K562 (cell line): ENCODE measurements around the gene ATF4. TPM values are rescaled to one million over a fixed set of nuclear protein-coding genes. Genes with fewer than 3 reads are reported as not detected.
A peak's percentile ranks its signal among the peaks of the same experiment; 100 is the strongest.
"Not testable (repeated sequence)": the region's sequence is repeated elsewhere in the genome, so short reads cannot be mapped to it uniquely, and the experiment has no call there.

Experiments
- ATAC-seq: fragments of 200-7000 bp; cut with Tn5 transposase; 3 replicates; pipeline ENCODE4 v1.9.1; 2020; ENCODE audit warnings: moderate library complexity
- BruUV-seq: library from RNA; stranded (reverse); fragments of 400-500 nt; replicated peaks from 2 replicates; lab custom pipeline; 2021; lab: Mats Ljungman, UMichigan
- CTCF ChIA-PET: fragments of 300-600 bp; formaldehyde crosslinking; extraction: SDS; loops from one replicate; lab custom pipeline; 2021; ENCODE audit warnings: low intra/inter-chr PET ratio; lab: Yijun Ruan, JAX
- POLR2A ChIA-PET: fragments of 300-600, 350-650 bp; sonication (Branson Sonifier 250); formaldehyde crosslinking; extraction: SDS; loops from one replicate; lab custom pipeline; 2021; ENCODE audit warnings: antibody characterized with exemption, inconsistent platforms; lab: Yijun Ruan, JAX
- DNase-seq, 4 experiments: peaks; one replicate each; pipeline versions ENCODE4 v3.0.0 to v3.0.0-alpha.2; 2011 to 2018; ENCODE audit warnings: low spot score in 3 of 4, mixed read lengths in 3 of 4; ENCODE audit errors: extremely low read depth in 1 of 4
- FAIRE-seq: peaks from 2 replicates; lab custom pipeline; 2011; peaks lifted over from hg19 to GRCh38; lab: Jason Lieb, UNC
- H2AFZ ChIP-seq: 2 replicates; pipeline ENCODE4 v1.6.0; 2011; ENCODE audit warnings: low read depth, low read length, control low read depth, inconsistent platforms
- H3K27ac ChIP-seq: fragments of 200-600 bp; 3 replicates; pipeline ENCODE4 v1.8.0; 2011; ENCODE audit warnings: low read depth, mild to moderate bottlenecking, control low read depth, inconsistent platforms, low read length, moderate library complexity, mixed read lengths; ENCODE audit errors: extremely low read depth
- H3K27me3 ChIP-seq, 2 experiments: fragments of 300-600 bp in 1 of 2; 2 replicates in 1 of 2; 3 replicates in 1 of 2; pipeline versions ENCODE4 v1.6.0 to v1.8.0; 2011; ENCODE audit warnings: inconsistent platforms in 2 of 2, low read length in 2 of 2, mild to moderate bottlenecking in 1 of 2, mixed read lengths in 1 of 2, moderate library complexity in 1 of 2; ENCODE audit not compliant: control insufficient read depth in 2 of 2, insufficient read depth in 2 of 2
- H3K36me3 ChIP-seq: fragments of 300-600 bp; 3 replicates; pipeline ENCODE4 v1.8.0; 2011; ENCODE audit warnings: mild to moderate bottlenecking, low read length, inconsistent platforms; ENCODE audit not compliant: control insufficient read depth, insufficient read depth
- H3K4me1 ChIP-seq, 2 experiments: fragments of 200-600 bp in 1 of 2; replicated peaks in 1 of 2; 2 replicates in 1 of 2; 3 replicates in 1 of 2; pipeline versions ENCODE4 v1.5.1 to v1.8.0; 2011; ENCODE audit warnings: inconsistent platforms in 2 of 2, low read length in 2 of 2, mild to moderate bottlenecking in 1 of 2, mixed read lengths in 1 of 2, moderate library complexity in 1 of 2; ENCODE audit not compliant: control insufficient read depth in 2 of 2, insufficient read depth in 2 of 2
- H3K4me2 ChIP-seq: 2 replicates; pipeline ENCODE4 v1.6.1; 2011; ENCODE audit warnings: low read length, control low read depth, inconsistent platforms, mixed read lengths; ENCODE audit not compliant: insufficient read depth
- H3K4me3 ChIP-seq: fragments of 200-600 bp; sonication (generic), shearing (Covaris generic); 2 replicates; pipeline ENCODE4 v1.5.1; 2016; ENCODE audit warnings: control low read depth, inconsistent platforms
- H3K79me2 ChIP-seq: fragments of 200-600 bp; 3 replicates; pipeline ENCODE4 v1.8.0; 2011; ENCODE audit warnings: low read length, inconsistent platforms; ENCODE audit not compliant: control insufficient read depth, insufficient read depth
- H3K9ac ChIP-seq, 2 experiments: 2 replicates each; pipeline versions ENCODE4 v1.6.0 to v1.6.1; 2011; ENCODE audit warnings: low read depth in 2 of 2, low read length in 2 of 2, control low read depth in 1 of 2, inconsistent platforms in 1 of 2, mild to moderate bottlenecking in 1 of 2, mixed read lengths in 1 of 2; ENCODE audit not compliant: insufficient read depth in 1 of 2
- H3K9me1 ChIP-seq: one replicate; pipeline ENCODE4 v1.6.0; 2011; ENCODE audit warnings: inconsistent platforms, mild to moderate bottlenecking, low read length, moderate library complexity; ENCODE audit not compliant: control insufficient read depth, insufficient read depth
- H3K9me3 ChIP-seq: replicated peaks from 2 replicates; pipeline ENCODE4 v1.5.1; 2011; ENCODE audit warnings: low read depth, low read length, inconsistent platforms; ENCODE audit not compliant: control insufficient read depth, insufficient read depth
- H4K20me1 ChIP-seq: replicated peaks from 2 replicates; pipeline ENCODE4 v1.6.1; 2011; ENCODE audit warnings: low read length, inconsistent platforms, mixed read lengths; ENCODE audit not compliant: control insufficient read depth, insufficient read depth
- BDP1 ChIP-seq: IDR thresholded peaks from 3 replicates; pipeline ENCODE4 v1.6.1; 2011; ENCODE audit not compliant: insufficient read length, insufficient read depth
- EZH2 ChIP-seq: IDR thresholded peaks from 2 replicates; pipeline ENCODE4 v1.6.1; 2012; ENCODE audit warnings: low read depth, mild to moderate bottlenecking, inconsistent platforms, low read length, borderline replicate concordance
- FOXK1 ChIP-seq: sonication (generic); formaldehyde crosslinking; IDR thresholded peaks from 2 replicates; pipeline ENCODE4 v1.8.0; 2022; ENCODE audit warnings: missing genetic modification reagents, mild to moderate bottlenecking, borderline replicate concordance
- HCFC1 ChIP-seq: IDR thresholded peaks from 2 replicates; pipeline ENCODE4 v1.6.1; 2012; ENCODE audit warnings: low read depth, low read length, improper control_type of control experiment
- HNRNPL ChIP-seq: fragments of 200-400 bp; formaldehyde crosslinking; IDR thresholded peaks from 2 replicates; pipeline ENCODE4 v1.6.1; 2017; ENCODE audit warnings: low read depth, mild to moderate bottlenecking, low read length
- KAT7 ChIP-seq: sonication (generic); formaldehyde crosslinking; IDR thresholded peaks from 2 replicates; pipeline ENCODE4 v1.8.0; 2022; ENCODE audit warnings: missing genetic modification reagents, mild to moderate bottlenecking, borderline replicate concordance
- NCOR1 ChIP-seq: fragments of 450-650 bp; IDR thresholded peaks from 2 replicates; pipeline ENCODE4 v1.6.1; 2016; ENCODE audit warnings: mild to moderate bottlenecking, moderate library complexity
- ZBTB7A ChIP-seq: IDR thresholded peaks from 2 replicates; pipeline ENCODE4 v1.6.1; 2011; ENCODE audit warnings: low read depth, mild to moderate bottlenecking, low read length, moderate library complexity, borderline replicate concordance; ENCODE audit not compliant: control insufficient read depth
- WGBS: fragments of 100-300 bp; shearing (Covaris generic); methylation state at CpG from one replicate; pipeline ENCODE4 v1.1.6; 2016; ENCODE audit warnings: low coverage, mixed read lengths; ENCODE audit not compliant: insufficient coverage; ENCODE audit errors: missing lambda C conversion rate; 5-methylcytosine and 5-hydroxymethylcytosine counted together
- in situ Hi-C: fragments of 300-500 bp; cut with MboI; formaldehyde crosslinking; loops from 4 replicates; pipeline ENCODE4 v1.15.0; 2018; ENCODE audit warnings: inconsistent platforms, mixed read lengths
- intact Hi-C: fragments of 100-400 bp; cut with micrococcal nuclease; formaldehyde crosslinking; loops from 2 replicates; pipeline ENCODE4 v1.14.2; 2022
- polyA plus RNA-seq, 8 experiments: library from polyadenylated mRNA; depleted of rRNA in 4 of 8; stranded (reverse) in 5 of 8; unstranded in 3 of 8; fragments of >200 nt; fragmentation: Nextera tagmentation in 2 of 8; fragmentation: Illumina TruSeq in 1 of 8; extraction: Ambion mirVana in 2 of 8; extraction: Trizol in 1 of 8; gene quantifications; 2 replicates each; pipeline versions ENCODE4 v1.2.1 to v1.2.3, GENCODE V29; 2011 to 2014; ENCODE audit warnings: inconsistent platforms in 1 of 8, missing spikeins in 1 of 8
- total RNA-seq, 7 experiments: library from RNA; depleted of rRNA in 6 of 7; stranded (reverse); fragments of >200 nt in 6 of 7; fragmentation: Illumina TruSeq in 2 of 7; extraction: Trizol in 2 of 7; gene quantifications; 2 replicates each; pipeline versions ENCODE4 v1.2.1 to v1.2.3, GENCODE V29; 2011 to 2021; ENCODE audit warnings: low replicate concordance in 1 of 7
- TF ChIP-seq, protein P1 (sequence below), 2 experiments: IDR thresholded peaks; 2 replicates each; pipeline ENCODE4 v1.6.1; 2012; ENCODE audit warnings: improper control_type of control experiment in 2 of 2, low read depth in 2 of 2, low read length in 2 of 2, borderline replicate concordance in 1 of 2
- TF ChIP-seq, protein P2 (sequence below): fragments of 250-450 bp; sonication (Bioruptor Pico); IDR thresholded peaks from 2 replicates; pipeline ENCODE4 v1.5.0; 2021

The ATF4 gene
- total and polyA plus RNA-seq, 9 of the 15 experiments (the other 6 are each of a cell fraction or from before 2014, with no cell fraction given): 93.1 to 723 (median 355) TPM

DNA sequence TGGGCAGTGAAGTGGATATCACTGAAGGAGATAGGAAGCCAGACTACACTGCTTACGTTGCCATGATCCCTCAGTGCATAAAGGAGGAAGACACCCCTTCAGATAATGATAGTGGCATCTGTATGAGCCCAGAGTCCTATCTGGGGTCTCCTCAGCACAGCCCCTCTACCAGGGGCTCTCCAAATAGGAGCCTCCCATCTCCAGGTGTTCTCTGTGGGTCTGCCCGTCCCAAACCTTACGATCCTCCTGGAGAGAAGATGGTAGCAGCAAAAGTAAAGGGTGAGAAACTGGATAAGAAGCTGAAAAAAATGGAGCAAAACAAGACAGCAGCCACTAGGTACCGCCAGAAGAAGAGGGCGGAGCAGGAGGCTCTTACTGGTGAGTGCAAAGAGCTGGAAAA is 1.7 kb downstream of the ATF4 start:
- Histone ChIP-seq H3K27ac (peak overlapping the region; percentile 100), H4K20me1 (peaks cover 28% of the 10 kb centered on the region), H3K4me1 (peaks cover 23 to 39% of the 10 kb centered on the region in 2 experiments; a peak in 4 of 5 replicates), H3K79me2 (peaks cover 66% of the 10 kb centered on the region), H3K4me3 (peak overlapping the region; percentile 99), H3K4me2 (peak overlapping the region; percentile 97), H3K9ac (peak overlapping the region; percentile 77 to 100; a peak in 3 of 4 replicates)
- intact Hi-C loops: loop anchor here (10.0 kb wide), 1 partner anchor 347 kb away; no protein-coding TSS in a partner anchor
- H2AFZ ChIP-seq, in situ Hi-C loops, BruUV-seq, CTCF ChIA-PET, ATAC-seq, DNase-seq, H3K9me1 ChIP-seq, H3K9me3 ChIP-seq, H3K27me3 ChIP-seq: not testable (repeated sequence)
- 3% methylated on average over 3 of the region's 5 CpGs for WGBS
- TF ChIP-seq KAT7: 0 out of 2 replicates have a peak, but pooled peaks have one; percentile 2
- TF ChIP-seq, all 486 proteins: peak for 1; not testable (repeated sequence) for 485
- peak; percentile 62 for FAIRE-seq
- peaks cover 51% of the 10 kb centered on the region; the same call in 2 of the 3 replicates for H3K36me3 ChIP-seq
- POLR2A ChIA-PET: interaction anchor here (0.6 to 6.1 kb wide), 24 partner anchors 9 to 598 kb away, joined by 3 to 106 read pairs (median 5); partner anchors contain the start of genes MIEF1, RPL3, RPS19BP1 and TAB1

DNA sequence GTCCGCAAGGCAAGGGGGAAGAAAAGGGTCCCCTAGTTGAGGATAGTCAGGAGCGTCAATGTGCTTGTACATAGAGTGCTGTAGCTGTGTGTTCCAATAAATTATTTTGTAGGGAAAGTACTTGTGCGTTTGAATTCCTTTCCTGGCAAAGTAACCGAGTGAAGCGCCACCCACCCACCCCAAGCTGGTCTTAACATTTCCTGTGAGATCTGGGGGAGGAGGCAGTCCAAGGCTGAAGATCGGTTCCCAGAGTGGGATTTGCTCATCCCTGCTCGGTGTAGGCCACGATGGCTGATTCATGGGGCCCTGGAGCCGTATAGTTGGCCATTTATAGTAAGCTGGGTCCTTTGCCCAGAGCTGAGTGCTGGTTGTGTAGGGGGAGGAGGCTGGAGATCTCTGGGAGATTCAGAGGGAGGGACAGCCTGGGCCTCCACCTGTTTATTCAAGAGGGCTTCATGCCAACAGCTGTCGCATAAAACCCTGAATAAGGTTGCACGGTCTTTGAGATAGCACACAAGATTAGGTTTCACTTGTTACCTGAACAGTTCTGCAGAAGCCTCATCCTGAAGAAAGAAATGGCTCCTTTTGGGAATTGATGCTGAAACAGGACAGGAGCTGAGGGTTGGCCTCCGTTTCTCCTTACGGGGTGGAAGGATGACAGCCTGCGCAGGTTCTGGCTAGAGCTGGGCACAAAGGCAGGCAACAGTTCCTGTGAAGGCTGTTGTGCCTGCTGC is 2.4 kb downstream of the ATF4 start:
- BruUV-seq: no TSS peak
- ATAC-seq (peak; percentile 8), DNase-seq (no peak), FAIRE-seq (no peak)
- peaks cover 48% of the 10 kb centered on the region; the same call in 2 of the 3 replicates for H3K36me3 ChIP-seq
- peak overlapping the region; percentile 97 for H3K4me2 ChIP-seq
- H3K79me2 ChIP-seq: peaks cover 63% of the 10 kb centered on the region
- peak overlapping the region; percentile 99 for H3K4me3 ChIP-seq
- intact Hi-C loops: loop anchor here (10.0 kb wide), 1 partner anchor 348 kb away; no protein-coding TSS in a partner anchor
- no peaks in the 10 kb centered on the region for H3K9me3 ChIP-seq
- 10% methylated on average over 14 of the region's 14 CpGs for WGBS
- H3K9me1 ChIP-seq: no peaks in the 10 kb centered on the region
- peak overlapping the region; percentile 88 to 100 for H3K9ac ChIP-seq
- H3K27ac ChIP-seq: peak overlapping the region; percentile 43; the same call in 2 of the 3 replicates
- in situ Hi-C loops: no loop called here
- H4K20me1 ChIP-seq: peaks cover 28% of the 10 kb centered on the region
- no peaks in the 10 kb centered on the region for H3K27me3 ChIP-seq
- CTCF ChIA-PET: no interaction called here
- POLR2A ChIA-PET: interaction anchor here (0.6 to 6.1 kb wide), 47 partner anchors 8 to 1349 kb away, joined by 3 to 106 read pairs (median 4); partner anchors contain the start of genes CBX7, MIEF1, RPL3 and RPS19BP1
- H3K4me1 ChIP-seq: peaks cover 20 to 39% of the 10 kb centered on the region in 2 experiments; a peak in 4 of 5 replicates
- no peak overlapping the region for H2AFZ ChIP-seq
- no peak for TF ChIP-seq EZH2
- no peak for TF ChIP-seq ZBTB7A
- TF ChIP-seq, protein P1, sequence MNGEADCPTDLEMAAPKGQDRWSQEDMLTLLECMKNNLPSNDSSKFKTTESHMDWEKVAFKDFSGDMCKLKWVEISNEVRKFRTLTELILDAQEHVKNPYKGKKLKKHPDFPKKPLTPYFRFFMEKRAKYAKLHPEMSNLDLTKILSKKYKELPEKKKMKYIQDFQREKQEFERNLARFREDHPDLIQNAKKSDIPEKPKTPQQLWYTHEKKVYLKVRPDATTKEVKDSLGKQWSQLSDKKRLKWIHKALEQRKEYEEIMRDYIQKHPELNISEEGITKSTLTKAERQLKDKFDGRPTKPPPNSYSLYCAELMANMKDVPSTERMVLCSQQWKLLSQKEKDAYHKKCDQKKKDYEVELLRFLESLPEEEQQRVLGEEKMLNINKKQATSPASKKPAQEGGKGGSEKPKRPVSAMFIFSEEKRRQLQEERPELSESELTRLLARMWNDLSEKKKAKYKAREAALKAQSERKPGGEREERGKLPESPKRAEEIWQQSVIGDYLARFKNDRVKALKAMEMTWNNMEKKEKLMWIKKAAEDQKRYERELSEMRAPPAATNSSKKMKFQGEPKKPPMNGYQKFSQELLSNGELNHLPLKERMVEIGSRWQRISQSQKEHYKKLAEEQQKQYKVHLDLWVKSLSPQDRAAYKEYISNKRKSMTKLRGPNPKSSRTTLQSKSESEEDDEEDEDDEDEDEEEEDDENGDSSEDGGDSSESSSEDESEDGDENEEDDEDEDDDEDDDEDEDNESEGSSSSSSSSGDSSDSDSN (IDR thresholded peaks at IDR 0.05; ENCODE audit: borderline replicate concordance in 1 of 2, low read depth in 2 of 2, low read length in 2 of 2): no peak
- TF ChIP-seq, protein P2, sequence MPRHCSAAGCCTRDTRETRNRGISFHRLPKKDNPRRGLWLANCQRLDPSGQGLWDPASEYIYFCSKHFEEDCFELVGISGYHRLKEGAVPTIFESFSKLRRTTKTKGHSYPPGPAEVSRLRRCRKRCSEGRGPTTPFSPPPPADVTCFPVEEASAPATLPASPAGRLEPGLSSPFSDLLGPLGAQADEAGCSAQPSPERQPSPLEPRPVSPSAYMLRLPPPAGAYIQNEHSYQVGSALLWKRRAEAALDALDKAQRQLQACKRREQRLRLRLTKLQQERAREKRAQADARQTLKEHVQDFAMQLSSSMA (CRISPR knock-in tag): peak; percentile 10; the same call in 1 of the 2 replicates
- no peak for TF ChIP-seq HCFC1
- TF ChIP-seq NCOR1: peak; percentile 8; the same call in 1 of the 2 replicates
- TF ChIP-seq HNRNPL: no peak
- TF ChIP-seq BDP1: no peak
- TF ChIP-seq FOXK1 (CRISPR knock-in tag): peak; percentile 72
